Measurements from ENCODE around the gene BCAS4.

BCAS4 gene

DNA sequence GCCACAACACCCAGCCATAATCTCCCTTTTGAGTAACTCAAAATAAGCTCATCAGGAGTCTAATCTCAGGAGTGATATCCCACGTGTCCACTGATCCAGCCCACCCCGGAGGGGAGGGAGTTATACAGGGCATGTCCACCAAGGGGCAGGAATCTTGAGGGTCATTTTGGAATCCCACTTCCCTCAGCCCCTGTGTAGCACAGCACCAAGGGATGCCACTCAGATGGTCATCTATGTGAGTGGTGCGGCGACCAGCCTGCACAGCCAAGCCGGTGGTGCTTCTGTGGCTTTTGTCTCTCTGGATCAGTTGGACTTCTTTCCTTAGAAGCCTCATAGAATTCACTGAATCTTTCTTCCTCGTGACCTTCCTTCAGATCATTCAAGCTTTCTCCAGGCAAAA is 11.0 kb upstream of the BCAS4 start:
- TF ChIP-seq, protein P1, sequence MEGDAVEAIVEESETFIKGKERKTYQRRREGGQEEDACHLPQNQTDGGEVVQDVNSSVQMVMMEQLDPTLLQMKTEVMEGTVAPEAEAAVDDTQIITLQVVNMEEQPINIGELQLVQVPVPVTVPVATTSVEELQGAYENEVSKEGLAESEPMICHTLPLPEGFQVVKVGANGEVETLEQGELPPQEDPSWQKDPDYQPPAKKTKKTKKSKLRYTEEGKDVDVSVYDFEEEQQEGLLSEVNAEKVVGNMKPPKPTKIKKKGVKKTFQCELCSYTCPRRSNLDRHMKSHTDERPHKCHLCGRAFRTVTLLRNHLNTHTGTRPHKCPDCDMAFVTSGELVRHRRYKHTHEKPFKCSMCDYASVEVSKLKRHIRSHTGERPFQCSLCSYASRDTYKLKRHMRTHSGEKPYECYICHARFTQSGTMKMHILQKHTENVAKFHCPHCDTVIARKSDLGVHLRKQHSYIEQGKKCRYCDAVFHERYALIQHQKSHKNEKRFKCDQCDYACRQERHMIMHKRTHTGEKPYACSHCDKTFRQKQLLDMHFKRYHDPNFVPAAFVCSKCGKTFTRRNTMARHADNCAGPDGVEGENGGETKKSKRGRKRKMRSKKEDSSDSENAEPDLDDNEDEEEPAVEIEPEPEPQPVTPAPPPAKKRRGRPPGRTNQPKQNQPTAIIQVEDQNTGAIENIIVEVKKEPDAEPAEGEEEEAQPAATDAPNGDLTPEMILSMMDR (IDR thresholded peaks at IDR 0.05; ENCODE audit: low read depth, low read length), result no peak
- peaks cover 5% of the 10 kb centered on the region for H3K4me1 ChIP-seq
- H3K27me3 ChIP-seq, result 0 out of 2 replicates have a peak, but pooled peaks cover 2% of the 10 kb centered on the region
- H3K4me3 ChIP-seq (ENCODE audit: low read depth, low read length), result no peak overlapping the region
- no peaks in the 10 kb centered on the region for H3K36me3 ChIP-seq
- DNase-seq, result no peak
- no peaks in the 10 kb centered on the region for H3K9me3 ChIP-seq

GRCh38 chr20:50784464-50784863 is 10.4 kb upstream of the BCAS4 start:
- no peaks in the 10 kb centered on the region for H3K9me3 ChIP-seq
- H3K4me1 ChIP-seq, result peaks cover 5% of the 10 kb centered on the region
- no peak overlapping the region for H3K4me3 ChIP-seq (ENCODE audit: low read depth, low read length)
- H3K36me3 ChIP-seq, result no peaks in the 10 kb centered on the region
- TF ChIP-seq, protein P1 (IDR thresholded peaks at IDR 0.05; ENCODE audit: low read depth, low read length), result no peak
- no peak for DNase-seq
- H3K27me3 ChIP-seq, result no peaks in the 10 kb centered on the region

DNA sequence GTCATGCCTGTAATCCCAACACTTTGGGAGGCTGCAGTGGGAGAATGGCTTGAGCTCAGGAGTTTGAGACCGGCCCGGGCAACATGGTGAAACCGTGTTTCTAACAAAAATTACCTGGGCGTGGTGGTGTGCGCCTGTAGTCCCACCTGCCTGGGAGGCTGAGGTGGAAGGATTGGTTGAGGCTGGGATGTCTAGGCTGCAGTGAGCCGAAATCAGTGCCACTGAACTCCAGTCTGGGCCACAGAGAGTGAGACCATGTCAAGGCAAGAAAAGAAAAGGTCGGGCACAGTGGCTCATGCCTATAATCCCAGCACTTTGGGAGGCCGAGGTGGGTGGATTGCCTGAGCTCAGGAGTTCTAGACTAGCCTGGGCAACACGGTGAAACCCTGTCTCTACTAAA is 8.2 kb upstream of the BCAS4 start:
- Histone ChIP-seq H3K9me3 (no peaks in the 10 kb centered on the region), H3K36me3 (no peaks in the 10 kb centered on the region), H3K4me1 (peaks cover 15% of the 10 kb centered on the region), H3K27me3 (no peaks in the 10 kb centered on the region), H3K4me3 (ENCODE audit: low read depth, low read length) (no peak overlapping the region)
- TF ChIP-seq, protein P1 (IDR thresholded peaks at IDR 0.05; ENCODE audit: low read depth, low read length), result no peak
- DNase-seq, result no peak

- H3K9me3 ChIP-seq, result no peaks in the 10 kb centered on the region
- TF ChIP-seq, protein P1 (IDR thresholded peaks at IDR 0.05; ENCODE audit: low read depth, low read length), result no peak
These were observed 7.7 kb upstream of the BCAS4 start for GRCh38 chr20:50787181-50787580.

DNA sequence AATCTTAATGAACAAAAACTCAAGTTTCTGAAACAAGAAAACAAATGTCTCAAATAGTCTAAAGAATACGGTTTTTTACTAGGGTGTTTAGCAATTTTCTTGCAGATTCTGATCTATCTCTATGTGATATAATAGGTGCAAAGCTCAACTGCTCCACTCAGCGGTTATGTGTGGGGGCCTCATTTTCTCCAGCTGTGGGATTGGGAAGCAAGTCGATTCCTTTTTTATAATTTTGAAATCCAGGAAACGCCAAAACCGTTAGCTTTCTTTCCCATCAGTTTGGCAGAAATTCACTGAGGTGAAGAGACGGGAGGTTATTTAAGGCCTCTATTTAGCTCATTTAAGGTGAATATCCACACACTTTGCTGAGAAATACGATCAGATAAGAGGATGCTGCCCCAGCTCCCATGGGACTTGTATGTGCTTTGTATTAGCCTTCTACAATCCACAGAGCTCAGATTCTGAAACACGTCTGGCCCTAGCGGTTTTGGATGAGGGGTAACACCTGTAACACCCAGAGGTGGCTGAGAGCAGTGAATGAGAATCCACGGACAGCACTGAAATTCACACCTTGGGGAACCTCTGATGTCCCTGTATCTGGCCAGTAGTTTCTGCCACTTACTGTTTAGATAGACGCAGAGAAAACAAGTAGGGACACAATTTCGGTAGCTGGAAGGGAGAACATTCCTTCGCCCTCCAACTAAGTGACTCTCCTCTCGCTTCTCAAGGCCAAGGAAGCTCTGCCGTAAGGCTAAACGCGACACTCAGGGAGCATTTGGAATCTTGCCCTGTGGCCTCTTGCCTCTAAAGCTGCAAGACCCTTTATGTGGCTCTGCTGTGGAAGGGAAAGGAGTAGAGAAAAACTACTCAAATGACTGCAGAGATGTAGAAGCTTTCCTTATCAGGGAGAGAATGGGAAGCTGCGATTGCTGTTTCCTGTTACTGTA is 6.5 kb upstream of the BCAS4 start:
- H3K4me1 ChIP-seq, result peaks cover 15% of the 10 kb centered on the region
- TF ChIP-seq, protein P1 (IDR thresholded peaks at IDR 0.05; ENCODE audit: low read depth, low read length), result peak; percentile 55
- peak; percentile 25 for DNase-seq
- H3K27me3 ChIP-seq, result no peaks in the 10 kb centered on the region
- H3K4me3 ChIP-seq (ENCODE audit: low read depth, low read length), result no peak overlapping the region
- H3K9me3 ChIP-seq, result no peaks in the 10 kb centered on the region
- H3K36me3 ChIP-seq, result no peaks in the 10 kb centered on the region

More at GRCh38 chr20:50787181-50787580, 7.7 kb upstream of the BCAS4 start:
- no peaks in the 10 kb centered on the region for H3K36me3 ChIP-seq
- H3K27me3 ChIP-seq, result no peaks in the 10 kb centered on the region
- no peak overlapping the region for H3K4me3 ChIP-seq (ENCODE audit: low read depth, low read length)
- DNase-seq, result no peak
- peaks cover 15% of the 10 kb centered on the region for H3K4me1 ChIP-seq
